Measurements from ENCODE around the gene NEDD9.

DNA sequence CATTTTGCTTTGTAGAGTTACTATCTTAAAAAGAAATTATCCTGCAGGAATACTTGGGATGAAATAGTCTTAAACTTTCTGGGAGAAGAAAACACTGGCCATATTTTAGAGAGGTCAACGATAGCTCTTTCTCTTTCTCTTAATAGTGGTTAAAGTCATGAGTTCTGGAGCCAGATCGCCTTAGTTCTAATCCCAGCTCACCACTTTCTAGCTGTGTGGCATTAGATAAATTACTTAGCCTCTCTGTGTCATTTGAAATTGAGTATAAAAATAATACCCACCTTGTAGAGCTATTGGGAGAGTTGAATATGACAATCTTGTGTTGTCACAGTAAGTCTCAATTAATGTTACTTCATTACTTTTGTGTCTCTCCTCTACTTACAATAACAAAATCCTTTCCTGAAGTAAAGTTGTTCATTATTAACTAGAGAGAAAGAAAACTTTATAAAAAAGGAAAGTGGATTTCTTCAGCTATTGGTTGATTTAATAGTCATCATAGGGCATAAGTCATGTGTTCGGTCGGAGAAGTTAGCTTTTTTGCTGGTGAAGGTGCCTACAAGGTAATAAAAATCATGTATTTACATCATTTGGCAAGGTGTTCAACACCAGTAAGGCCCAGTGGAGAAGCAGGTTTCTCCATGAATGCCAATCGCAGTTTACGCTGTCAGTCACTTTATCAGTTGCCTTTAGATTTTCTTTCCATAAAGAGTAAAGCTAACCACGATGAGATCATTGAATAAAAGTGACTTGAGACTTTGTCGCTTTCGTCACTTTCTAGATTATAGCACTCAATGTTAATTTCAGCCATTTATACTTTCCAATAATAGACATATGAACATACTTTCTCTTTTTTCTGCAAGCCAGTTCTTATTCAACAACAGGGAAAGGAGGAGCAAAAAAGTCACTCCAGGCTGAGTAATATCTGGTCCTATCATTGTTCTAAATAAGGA lies 2.0 kb downstream of the NEDD9 start:
- TF ChIP-seq POLR2A (IDR thresholded peaks at IDR 0.05) (peak in 2 of 4 donors; percentile 8 to 33), POLR2AphosphoS5 (IDR thresholded peaks at IDR 0.05) (peak in 1 of 2 donors; percentile 35)
- TF ChIP-seq, protein P1, sequence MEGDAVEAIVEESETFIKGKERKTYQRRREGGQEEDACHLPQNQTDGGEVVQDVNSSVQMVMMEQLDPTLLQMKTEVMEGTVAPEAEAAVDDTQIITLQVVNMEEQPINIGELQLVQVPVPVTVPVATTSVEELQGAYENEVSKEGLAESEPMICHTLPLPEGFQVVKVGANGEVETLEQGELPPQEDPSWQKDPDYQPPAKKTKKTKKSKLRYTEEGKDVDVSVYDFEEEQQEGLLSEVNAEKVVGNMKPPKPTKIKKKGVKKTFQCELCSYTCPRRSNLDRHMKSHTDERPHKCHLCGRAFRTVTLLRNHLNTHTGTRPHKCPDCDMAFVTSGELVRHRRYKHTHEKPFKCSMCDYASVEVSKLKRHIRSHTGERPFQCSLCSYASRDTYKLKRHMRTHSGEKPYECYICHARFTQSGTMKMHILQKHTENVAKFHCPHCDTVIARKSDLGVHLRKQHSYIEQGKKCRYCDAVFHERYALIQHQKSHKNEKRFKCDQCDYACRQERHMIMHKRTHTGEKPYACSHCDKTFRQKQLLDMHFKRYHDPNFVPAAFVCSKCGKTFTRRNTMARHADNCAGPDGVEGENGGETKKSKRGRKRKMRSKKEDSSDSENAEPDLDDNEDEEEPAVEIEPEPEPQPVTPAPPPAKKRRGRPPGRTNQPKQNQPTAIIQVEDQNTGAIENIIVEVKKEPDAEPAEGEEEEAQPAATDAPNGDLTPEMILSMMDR (IDR thresholded peaks at IDR 0.05), result no peak

All from upper lobe of left lung (tissue), 4 donors.